SK-N-MC (cell line): Measurements from ENCODE around the gene TTC28.
A peak's percentile ranks its signal among the peaks of the same experiment; 100 is the strongest.
"Not testable (repeated sequence)": the region's sequence is repeated elsewhere in the genome, so short reads cannot be mapped to it uniquely, and the experiment has no call there.

Experiments
- DNase-seq: peaks from one replicate; pipeline ENCODE4 v3.0.0-alpha.2; 2011; ENCODE audit warnings: low read depth, low spot score
- H3K27ac ChIP-seq: fragments of 200-600 bp; sonication (generic); 2 replicates; pipeline ENCODE4 v1.5.1; 2016; ENCODE audit warnings: mixed run types
- H3K36me3 ChIP-seq: fragments of 200-600 bp; sonication (generic); 2 replicates; pipeline ENCODE4 v1.6.1; 2017; ENCODE audit warnings: antibody characterized with exemption, low read length, mixed read lengths; ENCODE audit not compliant: insufficient read depth
- H3K4me3 ChIP-seq: fragments of 200-600 bp; sonication (generic); 2 replicates; pipeline ENCODE4 v1.5.1; 2016
- H3K9ac ChIP-seq: fragments of 200-600 bp; sonication (generic); 2 replicates; pipeline ENCODE4 v1.8.0; 2017; ENCODE audit warnings: mixed run types, mixed read lengths; ENCODE audit not compliant: insufficient read length
- H3K9me3 ChIP-seq: fragments of 200-600 bp; sonication (generic); 2 replicates; pipeline ENCODE4 v1.6.1; 2017; ENCODE audit warnings: low read depth, mild to moderate bottlenecking, antibody characterized with exemption, low read length, moderate library complexity, mixed read lengths
- EZH2 ChIP-seq: fragments of 200-600 bp; sonication (generic); IDR thresholded peaks from one replicate; pipeline ENCODE4 v1.6.1; 2017; ENCODE audit warnings: antibody characterized with exemption
- FOXP2 ChIP-seq: optimal IDR thresholded peaks from 2 replicates; pipeline ENCODE3; 2011; ENCODE audit warnings: mild to moderate bottlenecking, moderate library complexity; ENCODE audit not compliant: insufficient read depth; ENCODE audit errors: extremely low read length, control extremely low read depth
- POLR2AphosphoS5 ChIP-seq: IDR thresholded peaks from 2 replicates; pipeline ENCODE4 v1.6.1; 2012; ENCODE audit warnings: mild to moderate bottlenecking, low read depth, low read length, borderline replicate concordance

The TTC28 gene

GRCh38 chr22:28620244-28620922 lies 59.3 kb downstream of the TTC28 start:
- no peaks in the 10 kb centered on the region for H3K9me3 ChIP-seq
- peaks cover 6% of the 10 kb centered on the region for H3K36me3 ChIP-seq
- no peak for DNase-seq
- H3K9ac ChIP-seq: no peak overlapping the region
- TF ChIP-seq EZH2 (no peak), FOXP2 (no peak), POLR2AphosphoS5 (no peak)
- H3K4me3 ChIP-seq: no peak overlapping the region
- no peak overlapping the region for H3K27ac ChIP-seq

GRCh38 chr22:28619236-28619635 lies 60.4 kb downstream of the TTC28 start:
- no peak for DNase-seq
- Histone ChIP-seq H3K27ac (0 out of 2 replicates have a peak overlapping the region, but pooled peaks have one; percentile 31), H3K9ac (peak overlapping the region; percentile 51), H3K4me3 (no peak overlapping the region), H3K36me3 (no peaks in the 10 kb centered on the region; the same call in 1 of the 2 replicates), H3K9me3 (no peaks in the 10 kb centered on the region)
- TF ChIP-seq EZH2 (no peak), FOXP2 (no peak), POLR2AphosphoS5 (no peak)

DNA sequence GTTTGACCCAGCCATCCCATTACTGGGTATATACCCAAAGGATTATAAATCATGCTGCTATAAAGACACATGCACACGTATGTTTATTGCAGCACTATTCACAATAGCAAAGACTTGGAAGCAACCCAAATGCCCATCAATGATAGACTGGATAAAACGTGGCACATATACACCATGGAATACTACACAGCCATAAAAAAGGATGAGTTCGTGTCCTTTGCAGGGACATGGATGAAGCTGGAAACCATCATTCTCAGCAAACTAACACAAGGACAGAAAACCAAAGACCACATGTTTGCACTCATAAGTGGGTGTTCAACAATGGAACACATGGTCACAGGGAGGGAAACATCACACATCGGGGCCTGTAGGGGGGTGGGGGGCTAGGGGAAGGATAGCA lies 64.2 kb downstream of the TTC28 start:
- not testable (repeated sequence) for DNase-seq, H3K9me3 ChIP-seq, H3K4me3 ChIP-seq, H3K27ac ChIP-seq, H3K36me3 ChIP-seq, H3K9ac ChIP-seq

- no peak overlapping the region for H3K27ac ChIP-seq
- TF ChIP-seq FOXP2: no peak
- no peak for TF ChIP-seq EZH2
- TF ChIP-seq POLR2AphosphoS5: no peak
Observed at GRCh38 chr22:28609921-28610320, 69.7 kb downstream of the TTC28 start.

GRCh38 chr22:28608546-28608945 lies 71.1 kb downstream of the TTC28 start:
- Histone ChIP-seq H3K27ac (no peak overlapping the region), H3K4me3 (no peak overlapping the region), H3K9ac (no peak overlapping the region), H3K9me3 (no peaks in the 10 kb centered on the region; the same call in 1 of the 2 replicates), H3K36me3 (no peaks in the 10 kb centered on the region)
- DNase-seq: no peak
- TF ChIP-seq FOXP2 (no peak), EZH2 (no peak), POLR2AphosphoS5 (no peak)

More at GRCh38 chr22:28609921-28610320, 69.7 kb downstream of the TTC28 start:
- Histone ChIP-seq H3K36me3 (no peaks in the 10 kb centered on the region), H3K4me3 (no peak overlapping the region), H3K9me3 (no peaks in the 10 kb centered on the region), H3K9ac (no peak overlapping the region)
- DNase-seq: no peak

DNA sequence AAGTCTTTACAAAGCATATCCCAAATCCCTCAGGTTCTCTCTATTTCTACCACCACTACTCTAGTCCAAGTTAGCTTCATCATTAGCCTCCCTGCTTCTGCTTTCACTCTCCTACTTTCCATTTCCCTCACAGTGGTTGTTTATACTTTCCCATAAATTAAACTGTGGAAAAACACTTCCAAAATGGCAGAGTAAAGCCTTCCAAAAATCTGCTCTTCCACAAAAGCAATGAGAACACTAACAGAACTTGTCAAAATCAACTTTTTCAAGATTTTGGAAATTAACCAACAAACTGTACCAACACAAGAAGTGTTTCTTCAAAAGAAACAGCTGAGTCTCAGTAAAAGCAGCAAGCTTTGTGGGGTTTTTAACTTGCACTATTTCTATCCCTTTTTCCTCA lies 71.8 kb downstream of the TTC28 start:
- no peak for TF ChIP-seq POLR2AphosphoS5
- TF ChIP-seq FOXP2: no peak
- TF ChIP-seq EZH2: no peak
- Histone ChIP-seq H3K27ac (peak overlapping the region; percentile 50), H3K9ac (peak overlapping the region; percentile 6), H3K4me3 (no peak overlapping the region), H3K36me3 (no peaks in the 10 kb centered on the region), H3K9me3 (no peaks in the 10 kb centered on the region; the same call in 1 of the 2 replicates)
- no peak for DNase-seq

DNA sequence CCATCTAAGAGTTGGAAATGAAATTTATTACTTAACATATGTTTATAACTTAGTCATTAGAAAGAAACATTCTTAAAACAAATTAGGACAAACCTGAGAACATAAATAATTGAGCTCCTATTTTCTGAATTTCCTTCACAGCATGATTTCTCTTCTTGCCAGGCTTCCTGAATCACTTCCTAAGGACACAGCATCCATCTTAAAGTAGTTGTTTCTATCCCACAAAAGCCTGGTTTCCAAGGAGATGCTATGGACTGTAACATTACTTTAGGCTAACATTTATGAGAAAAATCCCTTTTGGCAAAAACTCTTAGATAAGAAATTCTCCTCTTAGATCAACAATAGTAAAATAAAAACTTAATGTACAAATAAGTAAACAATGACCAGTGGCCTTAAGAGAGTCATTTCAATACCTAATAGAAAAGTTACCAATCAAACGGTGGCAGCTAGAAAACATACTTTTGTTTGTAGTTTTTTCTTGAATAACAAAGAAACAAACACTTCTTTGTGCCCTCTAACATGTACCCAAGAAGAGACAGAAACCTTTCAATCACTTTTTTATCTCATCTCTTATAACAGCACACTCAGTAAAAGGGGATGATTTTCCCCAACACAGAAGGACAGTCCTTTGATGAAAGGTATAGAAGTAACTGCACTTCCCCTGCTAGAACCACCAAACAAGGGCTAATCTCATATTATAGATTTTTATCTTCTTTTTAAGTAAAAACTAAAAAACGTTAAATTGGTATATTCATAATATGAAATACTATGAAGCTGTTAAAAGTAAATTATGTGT lies 74.5 kb downstream of the TTC28 start:
- H3K9ac ChIP-seq: no peak overlapping the region
- H3K36me3 ChIP-seq: no peaks in the 10 kb centered on the region
- H3K4me3 ChIP-seq: no peak overlapping the region
- no peak overlapping the region for H3K27ac ChIP-seq
- no peak for DNase-seq
- TF ChIP-seq POLR2AphosphoS5 (no peak), EZH2 (no peak), FOXP2 (no peak)
- H3K9me3 ChIP-seq: no peaks in the 10 kb centered on the region; the same call in 1 of the 2 replicates

DNA sequence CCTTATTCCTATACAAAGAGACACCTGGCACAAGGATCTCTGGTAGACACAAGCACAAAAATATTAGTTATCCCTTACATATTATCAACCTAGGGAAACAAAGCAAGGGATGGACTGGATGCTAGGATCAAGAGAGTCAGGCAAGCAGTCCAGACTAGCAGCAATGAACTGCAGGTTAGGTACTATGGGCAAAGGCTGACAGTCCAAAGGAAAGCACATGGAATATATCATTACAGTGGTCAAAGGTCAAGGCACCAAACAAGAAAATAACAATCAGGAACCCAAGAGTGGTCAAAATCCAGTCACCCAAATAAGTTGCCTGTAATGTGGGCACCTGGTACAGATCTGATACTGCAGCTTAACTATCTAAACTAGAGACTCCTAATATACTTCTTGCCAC lies 77.7 kb downstream of the TTC28 start:
- TF ChIP-seq FOXP2: no peak
- TF ChIP-seq POLR2AphosphoS5: no peak
- no peak for TF ChIP-seq EZH2
- H3K4me3 ChIP-seq: no peak overlapping the region
- DNase-seq: no peak
- no peak overlapping the region for H3K9ac ChIP-seq
- no peak overlapping the region for H3K27ac ChIP-seq
- H3K9me3 ChIP-seq: no peaks in the 10 kb centered on the region; the same call in 1 of the 2 replicates
- H3K36me3 ChIP-seq: no peaks in the 10 kb centered on the region
